ENCODE data around the gene F8.

Gene F8

GRCh38 chrX:155065035-155065734 lies 42.7 kb upstream of the F8 start:
- H3K27ac ChIP-seq (ENCODE audit: extremely low read depth, low read depth, low read length) = no peak overlapping the region
- no peaks in the 10 kb centered on the region for H3K9me3 ChIP-seq (ENCODE audit: control insufficient read depth, insufficient read depth, low read depth, low read length)
- CTCF ChIA-PET = interaction anchor here (1.3 to 2.1 kb wide), 3 partner anchors 8 to 85 kb away, joined by 5 to 8 read pairs (median 5); no protein-coding TSS in a partner anchor
- H3K4me1 ChIP-seq (ENCODE audit: control insufficient read depth, insufficient read depth, low read length) = no peaks in the 10 kb centered on the region
- H3K4me3 ChIP-seq (ENCODE audit: low read depth, low read length) = no peak overlapping the region
- no peak for TF ChIP-seq ATF2 (tag by site-specific recombination; IDR thresholded peaks at IDR 0.05; ENCODE audit: low read depth)
- TF ChIP-seq ZNF112 (tag by site-specific recombination; IDR thresholded peaks at IDR 0.05) = no peak
- no peak for TF ChIP-seq CTCF (tag by site-specific recombination; IDR thresholded peaks at IDR 0.05)
- no peak for TF ChIP-seq PRDM10 (tag by site-specific recombination; IDR thresholded peaks at IDR 0.05)
- no peak for TF ChIP-seq ZNF621 (tag by site-specific recombination; IDR thresholded peaks at IDR 0.05)
- POLR2A ChIA-PET = no interaction called here
- H3K36me3 ChIP-seq (ENCODE audit: control insufficient read depth in 2 of 2, insufficient read depth in 1 of 2, low read length in 2 of 2) = peaks cover 7 to 13% of the 10 kb centered on the region in 2 experiments

GRCh38 chrX:155061760-155062159 lies 39.2 kb upstream of the F8 start:
- POLR2A ChIA-PET = interaction anchor here (1.0 kb wide), 1 partner anchor 35 kb away, joined by 3 read pairs; the partner anchor contains the start of gene FUNDC2

GRCh38 chrX:155056877-155057792 lies 34.6 kb upstream of the F8 start:
- Histone ChIP-seq H3K36me3 (ENCODE audit: control insufficient read depth in 2 of 2, insufficient read depth in 1 of 2, low read length in 2 of 2) (peaks cover 7 to 33% of the 10 kb centered on the region in 2 experiments), H3K4me3 (ENCODE audit: low read depth, low read length) (no peak overlapping the region), H3K9me3 (ENCODE audit: control insufficient read depth, insufficient read depth, low read depth, low read length) (no peaks in the 10 kb centered on the region), H3K27ac (ENCODE audit: extremely low read depth, low read depth, low read length) (no peak overlapping the region), H3K4me1 (ENCODE audit: control insufficient read depth, insufficient read depth, low read length) (no peaks in the 10 kb centered on the region)
- ChIA-PET POLR2A (no interaction called here), CTCF (interaction anchor here (0.6 to 5.0 kb wide), 20 partner anchors 8 to 140 kb away, joined by 3 to 67 read pairs (median 4); partner anchors contain the start of gene FUNDC2)
- no peak for TF ChIP-seq ZNF223 (tag by site-specific recombination; IDR thresholded peaks at IDR 0.05)
- TF ChIP-seq ZNF549 (tag by site-specific recombination; IDR thresholded peaks at IDR 0.05) = no peak
- TF ChIP-seq ZNF140 (tag by site-specific recombination; IDR thresholded peaks at IDR 0.05) = no peak
- TF ChIP-seq ZNF513 (tag by site-specific recombination; IDR thresholded peaks at IDR 0.05) = no peak
- TF ChIP-seq ZBTB49 (tag by site-specific recombination; IDR thresholded peaks at IDR 0.05; ENCODE audit: low read depth) = no peak
- TF ChIP-seq ZBTB20 (tag by site-specific recombination; IDR thresholded peaks at IDR 0.05) = no peak

More at GRCh38 chrX:155061760-155062159, 39.2 kb upstream of the F8 start:
- CTCF ChIA-PET = interaction anchor here (0.6 to 2.7 kb wide), 6 partner anchors 13 to 144 kb away, joined by 3 to 9 read pairs (median 4); no protein-coding TSS in a partner anchor
- Histone ChIP-seq H3K4me3 (ENCODE audit: low read depth, low read length) (no peak overlapping the region), H3K4me1 (ENCODE audit: control insufficient read depth, insufficient read depth, low read length) (no peaks in the 10 kb centered on the region), H3K36me3 (ENCODE audit: control insufficient read depth in 2 of 2, insufficient read depth in 1 of 2, low read length in 2 of 2) (peaks cover 7 to 22% of the 10 kb centered on the region in 2 experiments), H3K27ac (ENCODE audit: extremely low read depth, low read depth, low read length) (no peak overlapping the region), H3K9me3 (ENCODE audit: control insufficient read depth, insufficient read depth, low read depth, low read length) (no peaks in the 10 kb centered on the region)
- TF ChIP-seq ZNF488 (tag by site-specific recombination; IDR thresholded peaks at IDR 0.05) (no peak), ZNF76 (tag by site-specific recombination; IDR thresholded peaks at IDR 0.05; ENCODE audit: borderline replicate concordance, low read depth) (no peak)

All from HEK293 (cell line).